Measurements from ENCODE around the gene SPOPL.

Gene SPOPL

GRCh38 chr2:138615257-138615656, 113.7 kb downstream of the SPOPL start:
- Histone ChIP-seq H3K9me3 (ENCODE audit: control insufficient read depth in 2 of 2, low read length in 2 of 2) (no peaks in the 10 kb centered on the region), H3K36me3 (ENCODE audit: control insufficient read depth in 2 of 2, insufficient read depth in 2 of 2, low read length in 2 of 2) (no peaks in the 10 kb centered on the region), H3K27ac (ENCODE audit: low read depth in 2 of 2, low read length in 2 of 2) (no peak overlapping the region), H3K4me3 (ENCODE audit: low read length in 2 of 2) (no peak overlapping the region), H3K9ac (ENCODE audit: low read depth in 1 of 2, low read length in 2 of 2) (no peak overlapping the region), H3K27me3 (ENCODE audit: control insufficient read depth in 2 of 2, insufficient read depth in 2 of 2, low read length in 2 of 2) (no peaks in the 10 kb centered on the region), H3K4me1 (ENCODE audit: control insufficient read depth in 2 of 2, insufficient read depth in 2 of 2, low read length in 2 of 2) (no peaks in the 10 kb centered on the region)

GRCh38 chr2:138617026-138617425, 115.5 kb downstream of the SPOPL start:
- no peaks in the 10 kb centered on the region for H3K9me3 ChIP-seq (ENCODE audit: control insufficient read depth in 2 of 2, low read length in 2 of 2)
- no peak overlapping the region for H3K9ac ChIP-seq (ENCODE audit: low read depth in 1 of 2, low read length in 2 of 2)
- no peak overlapping the region for H3K27ac ChIP-seq (ENCODE audit: low read depth in 2 of 2, low read length in 2 of 2)
- H3K4me3 ChIP-seq (ENCODE audit: low read length in 2 of 2), result no peak overlapping the region
- H3K4me1 ChIP-seq (ENCODE audit: control insufficient read depth in 2 of 2, insufficient read depth in 2 of 2, low read length in 2 of 2), result no peaks in the 10 kb centered on the region
- no peaks in the 10 kb centered on the region for H3K36me3 ChIP-seq (ENCODE audit: control insufficient read depth in 2 of 2, insufficient read depth in 2 of 2, low read length in 2 of 2)
- H3K27me3 ChIP-seq (ENCODE audit: control insufficient read depth in 2 of 2, insufficient read depth in 2 of 2, low read length in 2 of 2), result no peaks in the 10 kb centered on the region

- H3K4me3 ChIP-seq (ENCODE audit: low read length in 2 of 2), result no peak overlapping the region
- no peaks in the 10 kb centered on the region for H3K4me1 ChIP-seq (ENCODE audit: control insufficient read depth in 2 of 2, insufficient read depth in 2 of 2, low read length in 2 of 2)
- no peaks in the 10 kb centered on the region for H3K9me3 ChIP-seq (ENCODE audit: control insufficient read depth in 2 of 2, low read length in 2 of 2)
- H3K27me3 ChIP-seq (ENCODE audit: control insufficient read depth in 2 of 2, insufficient read depth in 2 of 2, low read length in 2 of 2), result no peaks in the 10 kb centered on the region
- no peaks in the 10 kb centered on the region for H3K36me3 ChIP-seq (ENCODE audit: control insufficient read depth in 2 of 2, insufficient read depth in 2 of 2, low read length in 2 of 2)
- H3K27ac ChIP-seq (ENCODE audit: low read depth in 2 of 2, low read length in 2 of 2), result no peak overlapping the region
- no peak overlapping the region for H3K9ac ChIP-seq (ENCODE audit: low read depth in 1 of 2, low read length in 2 of 2)
Measured at GRCh38 chr2:138618971-138619370, 117.4 kb downstream of the SPOPL start.

GRCh38 chr2:138620431-138620830, 118.9 kb downstream of the SPOPL start:
- H3K4me3 ChIP-seq (ENCODE audit: low read length in 2 of 2), result no peak overlapping the region
- H3K9me3 ChIP-seq (ENCODE audit: control insufficient read depth in 2 of 2, low read length in 2 of 2), result no peaks in the 10 kb centered on the region
- no peaks in the 10 kb centered on the region for H3K4me1 ChIP-seq (ENCODE audit: control insufficient read depth in 2 of 2, insufficient read depth in 2 of 2, low read length in 2 of 2)
- H3K27me3 ChIP-seq (ENCODE audit: control insufficient read depth in 2 of 2, insufficient read depth in 2 of 2, low read length in 2 of 2), result no peaks in the 10 kb centered on the region
- H3K36me3 ChIP-seq (ENCODE audit: control insufficient read depth in 2 of 2, insufficient read depth in 2 of 2, low read length in 2 of 2), result no peaks in the 10 kb centered on the region
- no peak overlapping the region for H3K9ac ChIP-seq (ENCODE audit: low read depth in 1 of 2, low read length in 2 of 2)
- no peak overlapping the region for H3K27ac ChIP-seq (ENCODE audit: low read depth in 2 of 2, low read length in 2 of 2)

GRCh38 chr2:138621139-138621538, 119.6 kb downstream of the SPOPL start:
- Histone ChIP-seq H3K9me3 (ENCODE audit: control insufficient read depth in 2 of 2, low read length in 2 of 2) (no peaks in the 10 kb centered on the region), H3K27ac (ENCODE audit: low read depth in 2 of 2, low read length in 2 of 2) (no peak overlapping the region), H3K27me3 (ENCODE audit: control insufficient read depth in 2 of 2, insufficient read depth in 2 of 2, low read length in 2 of 2) (no peaks in the 10 kb centered on the region), H3K36me3 (ENCODE audit: control insufficient read depth in 2 of 2, insufficient read depth in 2 of 2, low read length in 2 of 2) (no peaks in the 10 kb centered on the region), H3K4me1 (ENCODE audit: control insufficient read depth in 2 of 2, insufficient read depth in 2 of 2, low read length in 2 of 2) (no peaks in the 10 kb centered on the region), H3K4me3 (ENCODE audit: low read length in 2 of 2) (no peak overlapping the region), H3K9ac (ENCODE audit: low read depth in 1 of 2, low read length in 2 of 2) (no peak overlapping the region)

- Histone ChIP-seq H3K4me3 (ENCODE audit: low read length in 2 of 2) (no peak overlapping the region), H3K9me3 (ENCODE audit: control insufficient read depth in 2 of 2, low read length in 2 of 2) (no peaks in the 10 kb centered on the region), H3K9ac (ENCODE audit: low read depth in 1 of 2, low read length in 2 of 2) (no peak overlapping the region), H3K36me3 (ENCODE audit: control insufficient read depth in 2 of 2, insufficient read depth in 2 of 2, low read length in 2 of 2) (no peaks in the 10 kb centered on the region), H3K4me1 (ENCODE audit: control insufficient read depth in 2 of 2, insufficient read depth in 2 of 2, low read length in 2 of 2) (no peaks in the 10 kb centered on the region), H3K27me3 (ENCODE audit: control insufficient read depth in 2 of 2, insufficient read depth in 2 of 2, low read length in 2 of 2) (no peaks in the 10 kb centered on the region), H3K27ac (ENCODE audit: low read depth in 2 of 2, low read length in 2 of 2) (no peak overlapping the region)
Measured at GRCh38 chr2:138622613-138623012, 121.0 kb downstream of the SPOPL start.

Data from mucosa of rectum (tissue), 2 donors.